Small intestine (tissue), 7 donors: ENCODE results near the gene BCORL1. TPM values are rescaled to one million over a fixed set of nuclear protein-coding genes. Genes with fewer than 3 reads are reported as not detected.

Experiments used
- DNase-seq, 2 donors: peaks; one replicate each; pipeline versions ENCODE4 v3.0.0 to v3.0.0-alpha.2; 2013
- FAIRE-seq: peaks from 2 replicates; lab custom pipeline; 2012; peaks lifted over from hg19 to GRCh38; lab: Jason Lieb, UNC
- H3K27ac ChIP-seq, 3 donors: one replicate each; pipeline ENCODE4 v1.5.1; 2013; ENCODE audit warnings: low read length in 2 of 3, mild to moderate bottlenecking in 2 of 3, control low read depth in 1 of 3, inconsistent platforms in 1 of 3, low read depth in 1 of 3, moderate library complexity in 1 of 3
- H3K27me3 ChIP-seq, 3 donors: one replicate each; pipeline ENCODE4 v1.6.1; 2013; ENCODE audit warnings: low read length in 3 of 3, inconsistent platforms in 1 of 3; ENCODE audit not compliant: control insufficient read depth in 3 of 3, insufficient read depth in 3 of 3
- H3K36me3 ChIP-seq, 3 donors: one replicate each; pipeline ENCODE4 v1.6.1; 2013; ENCODE audit warnings: low read length in 3 of 3, inconsistent platforms in 1 of 3, low read depth in 1 of 3, mild to moderate bottlenecking in 1 of 3, moderate library complexity in 1 of 3; ENCODE audit not compliant: control insufficient read depth in 3 of 3, insufficient read depth in 2 of 3
- H3K4me1 ChIP-seq, 3 donors: one replicate each; pipeline ENCODE4 v1.6.1; 2013; ENCODE audit warnings: low read length in 2 of 3, inconsistent platforms in 1 of 3, low read depth in 1 of 3, mild to moderate bottlenecking in 1 of 3, moderate library complexity in 1 of 3; ENCODE audit not compliant: control insufficient read depth in 3 of 3, insufficient read depth in 2 of 3
- H3K4me3 ChIP-seq, 3 donors: one replicate each; pipeline ENCODE4 v1.5.1; 2013; ENCODE audit warnings: low read length in 3 of 3, control low read depth in 1 of 3, inconsistent platforms in 1 of 3, low read depth in 1 of 3, mild to moderate bottlenecking in 1 of 3, moderate library complexity in 1 of 3
- H3K9me3 ChIP-seq, 2 donors: one replicate each; pipeline ENCODE4 v1.6.1; 2013; ENCODE audit warnings: low read depth in 1 of 2, low read length in 1 of 2; ENCODE audit not compliant: control insufficient read depth in 2 of 2, insufficient read depth in 1 of 2
- WGBS, 3 donors: extraction: QIAGEN DNeasy Blood & Tissue Kit; methylation state at CpG; one replicate each; pipeline ENCODE4 v1.1.7; 2013; 5-methylcytosine and 5-hydroxymethylcytosine counted together
- polyA plus RNA-seq, 4 donors: library from polyadenylated mRNA; stranded (reverse) in 3 of 4; unstranded in 1 of 4; fragments of 200-250 nt in 3 of 4; fragments of 120-200 nt in 1 of 4; gene quantifications; one replicate each; pipeline versions ENCODE4 v1.2.1 to v1.2.3, GENCODE V29; 2013
- donor health status: healthy with polysubstance abuse.
- donor health status: control.
- donor health status: control.
- donor health status: Bipolar disorder and iron deficiency.
- donor health status: healthy.

BCORL1 gene
- polyA plus RNA-seq, 4 donors = 1.8 to 22.5 (median 3.2) TPM

DNA sequence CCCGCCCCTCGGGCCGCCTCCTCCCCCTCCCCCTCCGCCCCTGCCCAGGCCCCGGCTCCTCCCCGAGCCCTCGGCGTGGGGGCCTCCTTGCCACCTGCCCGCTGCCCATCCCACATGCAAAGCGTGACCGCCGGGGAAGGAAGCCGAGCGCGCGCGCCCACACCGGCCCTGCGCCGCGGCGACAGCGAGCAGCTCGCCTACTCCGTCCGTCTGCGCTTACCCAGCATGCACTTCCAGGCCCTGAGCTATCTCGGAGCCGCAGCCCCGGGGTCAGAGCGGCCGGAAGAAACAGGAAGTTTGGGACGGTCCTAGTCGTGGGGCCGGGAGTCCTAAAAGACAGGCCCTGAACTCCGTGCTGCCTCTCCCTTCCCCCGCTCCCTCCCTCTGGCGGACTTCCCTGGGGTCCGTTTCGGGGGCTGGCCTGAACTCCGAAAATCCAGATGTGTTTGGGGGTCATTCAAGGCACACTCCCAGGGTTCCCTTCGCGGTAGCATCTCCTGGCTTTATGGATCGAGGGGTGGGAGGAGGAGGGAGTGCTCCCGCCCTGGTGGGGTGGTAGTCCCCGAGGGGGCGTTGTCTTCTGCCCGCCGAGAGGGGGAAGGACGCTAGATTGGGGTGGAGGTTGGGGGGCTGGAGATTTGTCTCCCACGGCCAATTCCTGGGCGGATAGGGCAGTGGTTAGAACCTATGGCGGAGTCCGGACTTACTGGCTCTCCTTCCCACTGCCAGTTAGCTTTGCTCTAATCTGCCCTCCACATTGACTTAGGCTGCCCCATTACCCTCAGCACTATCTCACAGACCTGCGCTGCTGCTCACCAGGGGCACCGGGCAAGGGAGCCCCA is 25.0 kb upstream of the BCORL1 start:
- H3K9me3 ChIP-seq = no peaks in the 10 kb centered on the region
- H3K4me3 ChIP-seq = peak overlapping the region in 2 of 3 donors; percentile 45 to 48
- FAIRE-seq = no peak
- peak; percentile 62 to 71 for DNase-seq
- 9 to 46% (median 27%) methylated on average over 10 to 52 of the region's 56 CpGs for WGBS, 3 donors
- H3K27ac ChIP-seq = peak overlapping the region; percentile 27 to 88 (median 51)
- H3K36me3 ChIP-seq = no peaks in the 10 kb centered on the region
- peaks cover 0 to 21% (median 0%) of the 10 kb centered on the region in 3 donors for H3K4me1 ChIP-seq
- H3K27me3 ChIP-seq = peaks cover 0 to 9% (median 2%) of the 10 kb centered on the region in 3 donors

DNA sequence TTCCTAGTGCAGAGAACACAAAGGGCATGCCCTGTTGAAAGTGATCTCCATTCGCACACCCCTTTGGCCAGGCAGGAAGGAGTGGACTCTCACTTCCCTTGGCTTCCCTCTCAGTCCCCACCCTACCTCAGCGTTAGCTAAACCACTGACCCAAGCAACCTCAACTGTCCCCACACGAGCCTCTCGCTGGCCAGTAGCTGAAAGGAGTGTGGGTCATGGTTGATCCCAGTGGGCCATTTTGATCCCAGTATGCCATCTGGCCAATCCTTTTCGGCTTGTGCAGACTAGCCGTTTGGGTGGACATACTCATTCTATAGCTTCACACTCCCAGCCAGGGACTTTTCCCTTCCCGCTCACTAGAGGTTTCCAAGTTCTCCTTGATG is 24.4 kb upstream of the BCORL1 start:
- H3K4me1 ChIP-seq = peaks cover 0 to 20% (median 0%) of the 10 kb centered on the region in 3 donors
- FAIRE-seq = no peak
- H3K27me3 ChIP-seq = peaks cover 0 to 7% (median 0%) of the 10 kb centered on the region in 3 donors
- H3K36me3 ChIP-seq = no peaks in the 10 kb centered on the region
- no peaks in the 10 kb centered on the region for H3K9me3 ChIP-seq
- no peak for DNase-seq
- WGBS, 3 donors = 70 to 85% (median 73%) methylated on average over 6 to 7 of the region's 7 CpGs
- peak overlapping the region in 2 of 3 donors; percentile 51 to 88 for H3K27ac ChIP-seq
- peak overlapping the region in 1 of 3 donors; percentile 48 for H3K4me3 ChIP-seq

DNA sequence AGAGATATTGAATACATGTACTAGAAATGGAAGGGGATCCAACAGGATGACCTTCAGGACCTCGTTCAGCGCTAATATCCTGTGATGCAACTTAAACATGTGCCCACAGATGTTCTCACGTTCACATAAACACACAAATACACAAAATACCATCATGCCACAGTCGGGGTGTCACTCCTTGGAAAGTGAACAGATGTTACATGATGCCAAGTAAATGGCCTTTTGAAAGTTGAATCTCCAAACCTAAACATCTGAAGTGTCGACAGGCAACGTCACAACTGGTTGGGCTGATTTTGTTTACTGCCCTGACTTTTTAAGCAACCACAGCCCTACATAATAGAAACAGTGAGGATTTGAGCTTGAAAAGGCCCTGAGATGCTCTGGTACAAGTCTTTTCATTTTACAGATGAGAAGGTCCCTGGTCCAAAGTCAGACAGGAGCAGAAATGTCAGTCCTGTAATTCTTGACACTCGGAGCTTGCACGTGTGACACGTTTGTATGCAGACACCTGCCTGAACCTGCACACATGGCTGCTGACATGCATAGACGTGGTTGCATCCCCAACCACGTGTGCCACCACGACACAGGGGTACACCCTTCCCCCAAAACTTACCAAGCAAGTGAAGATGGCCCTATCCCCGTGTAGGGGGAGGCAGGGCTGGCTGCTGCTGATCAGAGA is 23.5 kb upstream of the BCORL1 start:
- no peak for FAIRE-seq
- no peak overlapping the region for H3K4me3 ChIP-seq

DNA sequence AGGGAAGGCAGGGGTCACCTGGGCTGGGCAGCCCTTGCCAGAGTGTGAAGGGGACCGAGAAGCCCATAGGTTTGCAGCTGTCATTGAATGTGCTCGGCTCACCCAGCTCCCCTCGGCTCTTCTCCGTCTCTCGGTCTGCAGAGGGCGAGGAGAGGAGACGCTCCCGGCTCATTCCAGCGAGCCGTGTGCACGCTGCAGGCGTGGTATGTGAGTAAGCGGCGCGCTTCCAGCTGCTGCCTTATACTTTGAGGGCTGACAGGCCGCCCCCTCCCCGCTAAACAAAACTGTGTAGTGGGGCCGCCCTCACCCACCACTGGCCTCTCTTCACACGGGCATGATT is 23.0 kb upstream of the BCORL1 start:
- DNase-seq (peak in 1 of 2 donors; percentile 44), FAIRE-seq (no peak)
- H3K4me1 ChIP-seq = peaks cover 0 to 20% (median 0%) of the 10 kb centered on the region in 3 donors

More for the DNA sequence above, 23.5 kb upstream of the BCORL1 start:
- Histone ChIP-seq H3K9me3 (no peaks in the 10 kb centered on the region), H3K4me1 (peaks cover 0 to 20% (median 0%) of the 10 kb centered on the region in 3 donors), H3K27ac (no peak overlapping the region), H3K27me3 (peaks cover 0 to 2% (median 0%) of the 10 kb centered on the region in 3 donors), H3K36me3 (no peaks in the 10 kb centered on the region)
- no peak for DNase-seq
- 24 to 37% (median 25%) methylated on average over 13 of the region's 13 CpGs for WGBS, 3 donors

DNA sequence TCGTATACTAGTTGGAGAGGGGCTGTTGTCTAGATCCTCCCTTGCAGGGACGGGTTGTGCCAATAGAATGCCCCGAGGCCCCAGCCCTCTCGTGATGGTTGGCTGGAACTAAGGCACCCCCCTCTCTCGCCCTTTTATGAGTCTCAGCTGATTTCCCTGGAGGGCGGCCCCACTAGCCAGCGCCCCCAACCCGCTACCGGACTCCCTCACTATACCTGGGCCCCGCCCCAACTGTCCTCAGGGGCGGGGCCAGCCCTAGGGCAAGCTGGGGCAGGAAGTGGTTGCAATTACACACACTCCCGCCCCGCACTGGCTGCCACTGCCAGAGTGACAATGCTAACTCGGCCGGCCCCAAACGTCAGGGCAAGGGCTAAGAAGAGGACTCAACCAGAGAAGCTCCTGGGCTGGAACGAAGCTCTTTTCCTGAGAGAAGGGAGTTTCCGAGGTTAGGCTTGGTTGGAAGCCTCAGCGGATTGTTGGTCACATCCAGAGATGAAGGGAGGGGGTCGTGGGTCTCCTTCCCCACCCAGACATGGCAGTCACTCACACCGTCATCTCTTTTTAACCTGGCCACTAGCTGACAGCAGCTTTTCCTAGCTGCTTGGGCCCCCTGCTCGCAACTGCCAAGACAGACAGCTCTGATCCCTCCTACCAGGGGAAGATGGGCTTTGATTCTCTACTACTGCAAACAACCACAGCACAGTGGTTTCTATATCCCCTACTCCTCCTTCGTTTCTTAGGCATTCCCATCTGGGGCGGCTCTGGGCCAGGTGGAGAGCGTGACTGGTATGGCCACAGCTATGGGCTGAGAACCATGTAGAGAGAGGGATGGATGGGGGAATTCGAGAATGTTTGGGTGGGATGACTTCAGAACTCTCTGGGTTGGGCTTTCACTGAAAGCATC is 21.0 kb upstream of the BCORL1 start:
- Histone ChIP-seq H3K27me3 (peaks cover 0 to 2% (median 0%) of the 10 kb centered on the region in 3 donors), H3K27ac (peak overlapping the region in 2 of 3 donors; percentile 66 to 82), H3K36me3 (no peaks in the 10 kb centered on the region), H3K4me3 (peak overlapping the region in 1 of 3 donors; percentile 32), H3K9me3 (no peaks in the 10 kb centered on the region), H3K4me1 (peaks cover 0 to 20% (median 0%) of the 10 kb centered on the region in 3 donors)
- FAIRE-seq (no peak), DNase-seq (peak; percentile 82 to 85)
- WGBS, 3 donors = 12 to 32% (median 17%) methylated on average over 25 to 26 of the region's 26 CpGs

More for the DNA sequence above, 23.0 kb upstream of the BCORL1 start:
- Histone ChIP-seq H3K9me3 (no peaks in the 10 kb centered on the region), H3K4me3 (no peak overlapping the region), H3K27me3 (peaks cover 0 to 2% (median 0%) of the 10 kb centered on the region in 3 donors), H3K36me3 (no peaks in the 10 kb centered on the region), H3K27ac (no peak overlapping the region)
- 1 to 49% (median 36%) methylated on average over 9 to 19 of the region's 19 CpGs for WGBS, 3 donors

DNA sequence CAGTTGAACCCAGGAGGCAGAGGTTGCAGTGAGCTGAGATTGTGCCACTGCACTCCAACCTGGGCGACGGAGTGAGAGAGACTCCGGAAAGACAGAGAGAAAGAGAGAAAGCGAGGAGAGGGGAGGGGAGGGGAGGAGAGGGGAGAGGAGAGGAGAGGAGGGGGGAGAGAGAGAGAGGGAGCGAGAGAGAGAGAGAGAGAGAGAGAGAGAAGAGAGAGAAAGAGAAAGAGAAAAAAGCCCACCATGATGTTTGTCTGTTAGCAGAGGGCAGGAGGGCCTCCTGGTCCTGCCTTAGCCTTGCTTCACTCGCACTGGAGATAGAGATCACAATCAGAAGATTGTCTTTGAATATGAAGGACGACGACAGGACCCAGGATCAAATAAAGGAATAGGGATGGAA is 18.7 kb upstream of the BCORL1 start:
- H3K4me1 ChIP-seq = peaks cover 0 to 11% (median 0%) of the 10 kb centered on the region in 3 donors
- no peak overlapping the region for H3K27ac ChIP-seq
- no peaks in the 10 kb centered on the region for H3K9me3 ChIP-seq
- H3K27me3 ChIP-seq = no peaks in the 10 kb centered on the region
- DNase-seq (no peak), FAIRE-seq (no peak)
- 82 to 89% (median 87%) methylated on average over 7 to 8 of the region's 8 CpGs for WGBS, 3 donors
- no peak overlapping the region for H3K4me3 ChIP-seq
- no peaks in the 10 kb centered on the region for H3K36me3 ChIP-seq

DNA sequence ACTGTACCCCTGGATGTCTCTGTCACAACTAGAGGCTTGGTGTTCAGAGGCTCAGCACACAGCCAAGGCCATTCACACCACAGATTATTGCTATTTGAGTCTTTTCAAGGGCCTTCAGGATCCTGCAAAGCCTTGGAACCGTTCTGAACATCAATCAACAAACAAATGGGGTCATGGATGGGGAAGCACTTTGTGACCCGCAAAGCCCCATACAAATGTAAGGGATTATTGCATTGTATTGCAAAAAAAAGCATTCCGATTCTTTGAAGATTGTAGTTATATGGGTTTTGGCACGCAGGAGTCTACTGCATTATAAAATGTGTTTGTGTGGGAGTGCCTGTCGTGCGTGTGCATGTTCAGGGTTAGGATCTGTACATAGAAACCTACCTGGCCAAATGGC is 17.3 kb upstream of the BCORL1 start:
- Histone ChIP-seq H3K27me3 (no peaks in the 10 kb centered on the region), H3K9me3 (no peaks in the 10 kb centered on the region), H3K36me3 (no peaks in the 10 kb centered on the region), H3K4me3 (no peak overlapping the region), H3K4me1 (peaks cover 0 to 4% (median 0%) of the 10 kb centered on the region in 3 donors), H3K27ac (no peak overlapping the region)
- DNase-seq (no peak), FAIRE-seq (no peak)
- WGBS, 3 donors = 78 to 86% (median 82%) methylated on average over 6 of the region's 6 CpGs

DNA sequence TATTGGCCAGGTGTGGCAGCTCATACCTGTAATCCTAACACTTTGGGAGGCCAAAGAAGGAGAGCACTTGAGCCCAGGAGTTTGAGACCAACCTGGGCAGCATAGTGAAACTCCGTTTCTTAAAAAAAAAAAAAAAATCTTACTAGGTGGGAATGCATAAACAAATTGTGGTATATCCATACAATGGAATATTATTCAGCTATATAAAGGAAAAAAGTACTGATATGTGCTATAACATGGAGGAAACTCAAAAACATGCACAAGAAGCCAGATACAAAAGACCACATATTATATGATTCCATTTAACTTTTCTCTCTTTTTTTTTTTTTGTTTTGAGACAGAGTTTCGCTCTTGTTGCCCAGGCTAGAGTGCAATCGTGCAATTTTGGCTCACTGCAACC is 13.5 kb upstream of the BCORL1 start:
- Histone ChIP-seq H3K27ac (no peak overlapping the region), H3K9me3 (no peaks in the 10 kb centered on the region), H3K36me3 (no peaks in the 10 kb centered on the region), H3K4me1 (no peaks in the 10 kb centered on the region), H3K27me3 (no peaks in the 10 kb centered on the region), H3K4me3 (no peak overlapping the region)
- WGBS, 3 donors = 78 to 93% (median 90%) methylated on average over 2 to 3 of the region's 3 CpGs
- FAIRE-seq = no peak
- DNase-seq = no peak
